SU-DHL-6 (cell line): ENCODE measurements around the gene C14orf93.

ENCODE experiments used
- EZH2phosphoT487 ChIP-seq: fragments of 200-600 bp; sonication (generic), shearing (Covaris generic); conservative IDR thresholded peaks from 2 replicates; pipeline ENCODE4 v1.6.1; 2018; ENCODE audit warnings: mild to moderate bottlenecking, antibody characterized with exemption, low read length, moderate library complexity, mixed read lengths
- TF ChIP-seq, protein P1 (sequence below): fragments of 200-600 bp; sonication (generic); IDR thresholded peaks from one replicate; pipeline ENCODE4 v1.5.1; 2017; ENCODE audit warnings: antibody characterized with exemption, mild to moderate bottlenecking, low read length, moderate library complexity; ENCODE audit not compliant: insufficient read depth, poor library complexity, severe bottlenecking

GRCh38 chr14:22985894-22986507 lies 23.9 kb downstream of the C14orf93 start:
- TF ChIP-seq, protein P1, sequence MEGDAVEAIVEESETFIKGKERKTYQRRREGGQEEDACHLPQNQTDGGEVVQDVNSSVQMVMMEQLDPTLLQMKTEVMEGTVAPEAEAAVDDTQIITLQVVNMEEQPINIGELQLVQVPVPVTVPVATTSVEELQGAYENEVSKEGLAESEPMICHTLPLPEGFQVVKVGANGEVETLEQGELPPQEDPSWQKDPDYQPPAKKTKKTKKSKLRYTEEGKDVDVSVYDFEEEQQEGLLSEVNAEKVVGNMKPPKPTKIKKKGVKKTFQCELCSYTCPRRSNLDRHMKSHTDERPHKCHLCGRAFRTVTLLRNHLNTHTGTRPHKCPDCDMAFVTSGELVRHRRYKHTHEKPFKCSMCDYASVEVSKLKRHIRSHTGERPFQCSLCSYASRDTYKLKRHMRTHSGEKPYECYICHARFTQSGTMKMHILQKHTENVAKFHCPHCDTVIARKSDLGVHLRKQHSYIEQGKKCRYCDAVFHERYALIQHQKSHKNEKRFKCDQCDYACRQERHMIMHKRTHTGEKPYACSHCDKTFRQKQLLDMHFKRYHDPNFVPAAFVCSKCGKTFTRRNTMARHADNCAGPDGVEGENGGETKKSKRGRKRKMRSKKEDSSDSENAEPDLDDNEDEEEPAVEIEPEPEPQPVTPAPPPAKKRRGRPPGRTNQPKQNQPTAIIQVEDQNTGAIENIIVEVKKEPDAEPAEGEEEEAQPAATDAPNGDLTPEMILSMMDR, result no peak
- no peak for TF ChIP-seq EZH2phosphoT487
